Measurements from ENCODE around the gene ADGRD1. TPM values are rescaled to one million over a fixed set of nuclear protein-coding genes. Genes with fewer than 3 reads are reported as not detected.

Gene ADGRD1
- total and polyA plus RNA-seq, 8 donors: 25.6 to 167 (median 33.4) TPM

DNA sequence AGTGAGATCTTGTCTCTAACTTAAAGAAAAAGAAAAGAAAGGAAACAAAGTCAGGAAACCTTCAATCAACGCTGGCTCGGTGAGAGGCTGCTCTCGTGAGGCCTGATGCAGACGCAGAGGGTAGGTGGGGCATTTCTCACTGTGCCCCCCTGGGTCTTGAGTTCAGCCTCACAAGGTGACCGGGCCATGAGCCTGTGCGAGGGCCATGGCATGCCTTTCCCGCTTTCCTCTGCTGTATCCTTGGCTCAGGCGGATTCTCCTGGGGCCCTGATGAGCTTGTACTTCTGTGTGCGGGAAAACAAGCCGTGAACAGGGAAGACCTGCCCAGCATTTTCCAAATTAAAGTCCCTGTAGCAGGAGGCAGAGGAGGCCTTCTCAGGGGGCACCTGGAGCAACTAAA lies 20.2 kb downstream of the ADGRD1 start:
- intact Hi-C loops (cut with DNase I): no loop called here
- TF ChIP-seq, protein P1, sequence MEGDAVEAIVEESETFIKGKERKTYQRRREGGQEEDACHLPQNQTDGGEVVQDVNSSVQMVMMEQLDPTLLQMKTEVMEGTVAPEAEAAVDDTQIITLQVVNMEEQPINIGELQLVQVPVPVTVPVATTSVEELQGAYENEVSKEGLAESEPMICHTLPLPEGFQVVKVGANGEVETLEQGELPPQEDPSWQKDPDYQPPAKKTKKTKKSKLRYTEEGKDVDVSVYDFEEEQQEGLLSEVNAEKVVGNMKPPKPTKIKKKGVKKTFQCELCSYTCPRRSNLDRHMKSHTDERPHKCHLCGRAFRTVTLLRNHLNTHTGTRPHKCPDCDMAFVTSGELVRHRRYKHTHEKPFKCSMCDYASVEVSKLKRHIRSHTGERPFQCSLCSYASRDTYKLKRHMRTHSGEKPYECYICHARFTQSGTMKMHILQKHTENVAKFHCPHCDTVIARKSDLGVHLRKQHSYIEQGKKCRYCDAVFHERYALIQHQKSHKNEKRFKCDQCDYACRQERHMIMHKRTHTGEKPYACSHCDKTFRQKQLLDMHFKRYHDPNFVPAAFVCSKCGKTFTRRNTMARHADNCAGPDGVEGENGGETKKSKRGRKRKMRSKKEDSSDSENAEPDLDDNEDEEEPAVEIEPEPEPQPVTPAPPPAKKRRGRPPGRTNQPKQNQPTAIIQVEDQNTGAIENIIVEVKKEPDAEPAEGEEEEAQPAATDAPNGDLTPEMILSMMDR (IDR thresholded peaks at IDR 0.05): no peak
- Histone ChIP-seq H3K27me3 (no peaks in the 10 kb centered on the region), H3K9me3 (no peaks in the 10 kb centered on the region), H3K4me1 (peaks cover 0 to 4% of the 10 kb centered on the region in 2 donors), H3K27ac (no peak overlapping the region), H3K4me3 (no peak overlapping the region), H3K36me3 (peaks cover 0 to 23% of the 10 kb centered on the region in 2 donors)
- ATAC-seq (no peak), DNase-seq (no peak)

DNA sequence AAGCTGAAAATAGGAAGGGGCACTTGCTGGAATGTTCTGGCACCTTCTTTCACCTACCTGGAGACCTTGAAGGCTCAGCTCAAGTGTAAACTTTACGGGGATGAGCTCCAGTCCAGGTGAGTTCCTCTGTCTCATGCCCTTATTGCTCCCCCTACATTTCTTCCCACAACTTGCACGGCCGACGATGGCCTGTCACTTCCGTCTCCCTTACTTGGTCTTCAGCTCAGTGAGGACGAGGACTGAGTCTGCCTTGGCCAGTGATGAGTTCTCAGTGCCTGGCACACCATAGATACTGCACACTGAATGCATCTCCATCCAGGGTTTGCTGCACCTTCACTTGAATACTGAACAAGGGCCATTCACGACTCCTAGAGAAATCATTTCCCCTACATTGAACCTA lies 21.4 kb downstream of the ADGRD1 start:
- Histone ChIP-seq H3K36me3 (peaks cover 0 to 23% of the 10 kb centered on the region in 2 donors), H3K4me3 (no peak overlapping the region), H3K9me3 (no peaks in the 10 kb centered on the region), H3K27me3 (no peaks in the 10 kb centered on the region), H3K4me1 (peaks cover 0 to 9% of the 10 kb centered on the region in 2 donors), H3K27ac (no peak overlapping the region)
- TF ChIP-seq, protein P1 (IDR thresholded peaks at IDR 0.05): no peak
- intact Hi-C loops (cut with DNase I): no loop called here
- DNase-seq (no peak), ATAC-seq (no peak)

DNA sequence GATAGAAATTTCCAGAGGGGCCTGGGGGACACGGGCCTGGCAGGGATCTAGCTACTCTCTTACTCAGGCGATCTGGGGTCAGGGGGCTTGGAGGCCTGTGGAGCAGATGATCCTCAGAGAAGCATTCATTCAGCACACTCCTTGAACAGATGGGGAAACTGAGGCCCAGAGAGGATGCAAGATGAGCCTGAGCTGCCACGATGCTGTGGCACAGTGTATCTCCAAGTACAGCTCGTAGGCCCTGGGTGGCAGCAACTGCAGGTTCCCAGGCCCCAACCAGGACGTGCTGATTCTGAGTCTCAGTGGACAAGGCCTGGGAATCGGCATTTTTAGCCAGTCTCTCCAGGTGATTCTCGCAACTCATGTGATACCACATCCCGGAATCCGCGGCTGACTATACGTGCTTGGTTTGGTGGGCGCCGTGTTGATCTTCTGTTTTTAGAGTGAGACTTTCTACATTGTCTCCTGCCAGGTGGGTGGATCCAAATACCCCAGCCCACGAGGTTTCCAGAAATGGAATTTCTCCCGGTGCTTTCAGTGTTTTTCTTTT lies 22.5 kb downstream of the ADGRD1 start:
- H3K27me3 ChIP-seq: no peaks in the 10 kb centered on the region
- TF ChIP-seq, protein P1 (IDR thresholded peaks at IDR 0.05): no peak
- no peak overlapping the region for H3K27ac ChIP-seq
- peaks cover 0 to 23% of the 10 kb centered on the region in 2 donors for H3K36me3 ChIP-seq
- intact Hi-C loops (cut with DNase I): no loop called here
- H3K4me1 ChIP-seq: peaks cover 0 to 13% of the 10 kb centered on the region in 2 donors
- no peak overlapping the region for H3K4me3 ChIP-seq
- no peak for DNase-seq
- no peak for ATAC-seq
- no peaks in the 10 kb centered on the region for H3K9me3 ChIP-seq

DNA sequence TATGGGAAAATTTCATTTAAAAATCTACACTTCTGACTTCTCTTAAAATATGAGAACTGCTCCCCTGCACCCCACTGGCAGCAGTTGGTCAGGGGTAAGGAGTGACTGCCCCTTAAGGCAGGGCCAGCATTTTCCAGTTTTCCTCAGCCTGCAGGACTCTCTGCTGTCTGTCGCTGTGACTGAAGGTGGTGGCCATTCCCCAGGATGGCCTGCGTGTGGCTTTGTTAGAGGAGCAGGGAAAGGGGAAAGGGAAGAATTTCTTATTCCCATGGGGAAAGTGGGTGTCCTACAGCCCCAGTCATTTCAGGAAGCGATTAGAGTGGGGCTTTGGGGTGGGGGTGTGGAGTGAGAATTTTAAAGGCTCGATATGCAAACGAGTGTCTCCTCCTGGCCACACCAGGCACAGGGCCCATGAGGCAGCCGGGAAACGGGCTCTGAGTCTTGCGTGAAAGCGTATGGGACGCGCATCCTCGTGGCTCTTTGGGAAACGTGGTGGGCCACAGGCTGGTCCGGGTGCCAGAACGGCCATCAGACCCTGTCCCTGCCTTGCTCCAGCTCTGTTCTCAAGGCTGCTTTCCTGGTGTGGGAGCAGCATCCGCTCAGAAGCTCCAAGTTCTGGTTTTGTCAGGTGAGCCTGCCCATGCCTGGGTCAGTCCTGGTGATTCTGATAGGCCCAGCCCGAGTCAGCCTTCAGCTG lies 23.5 kb downstream of the ADGRD1 start:
- Histone ChIP-seq H3K4me3 (no peak overlapping the region), H3K27me3 (no peaks in the 10 kb centered on the region), H3K36me3 (peaks cover 0 to 23% of the 10 kb centered on the region in 2 donors), H3K4me1 (peaks cover 0 to 19% of the 10 kb centered on the region in 2 donors), H3K27ac (no peak overlapping the region), H3K9me3 (no peaks in the 10 kb centered on the region)
- intact Hi-C loops (cut with DNase I): no loop called here
- no peak for DNase-seq
- TF ChIP-seq, protein P1 (IDR thresholded peaks at IDR 0.05): no peak
- no peak for ATAC-seq

DNA sequence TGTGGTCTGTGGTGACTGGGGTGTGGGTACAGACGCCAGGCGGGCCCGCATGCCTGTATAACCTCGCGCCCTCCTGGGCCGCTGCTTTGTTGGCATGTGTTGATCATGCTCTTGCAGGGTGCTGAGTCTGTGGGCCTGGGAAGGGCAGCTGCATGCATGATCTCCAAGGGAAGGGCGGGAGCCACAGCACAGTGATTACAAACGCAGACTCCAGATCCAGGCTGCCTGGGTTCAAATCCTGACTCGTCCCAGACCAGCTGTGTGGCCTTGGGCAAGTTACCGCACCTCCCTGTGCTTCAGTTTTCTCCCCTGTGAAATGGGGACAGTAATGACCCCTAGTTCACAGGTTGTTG lies 24.0 kb downstream of the ADGRD1 start:
- Histone ChIP-seq H3K27me3 (no peaks in the 10 kb centered on the region), H3K4me3 (no peak overlapping the region), H3K36me3 (peaks cover 0 to 22% of the 10 kb centered on the region in 2 donors), H3K4me1 (peaks cover 0 to 20% of the 10 kb centered on the region in 2 donors), H3K9me3 (no peaks in the 10 kb centered on the region), H3K27ac (no peak overlapping the region)
- TF ChIP-seq, protein P1 (IDR thresholded peaks at IDR 0.05): no peak
- intact Hi-C loops (cut with DNase I): no loop called here
- DNase-seq (no peak), ATAC-seq (no peak)

Data from left lung (tissue), 10 donors.